ENCODE results near the gene ACOX1. TPM values are rescaled to one million over a fixed set of nuclear protein-coding genes. Genes with fewer than 3 reads are reported as not detected.

Gene ACOX1
- total and polyA plus RNA-seq, 2 donors (not counting 1 experiment from before 2014, with no cell fraction given): 6.6 to 31.2 TPM

- Mint-ChIP-seq H3K27ac (peak overlapping the region; percentile 37), H3K4me1 (peaks cover 7% of the 10 kb centered on the region), H3K4me3 (no peak overlapping the region), H3K9me3 (ENCODE audit: insufficient read depth) (no peaks in the 10 kb centered on the region), H3K27me3 (no peaks in the 10 kb centered on the region)
- no peak overlapping the region for H2AFZ ChIP-seq (ENCODE audit: insufficient read depth, low read depth, low read length, poor library complexity, severe bottlenecking)
- peaks cover 0 to 3% of the 10 kb centered on the region in 2 experiments for H3K36me3 ChIP-seq (replicated peaks in 1 of 2; ENCODE audit: control extremely low read depth in 1 of 2, control insufficient read depth in 1 of 2, extremely low read depth in 1 of 2, insufficient read depth in 2 of 2, low read length in 1 of 2)
- H3K4me2 ChIP-seq (replicated peaks; ENCODE audit: low read depth, low read length, poor library complexity, severe bottlenecking): no peak overlapping the region
- H4K20me1 ChIP-seq (ENCODE audit: control insufficient read depth, insufficient read depth, low read length, poor library complexity, severe bottlenecking): no peaks in the 10 kb centered on the region
- POLR2A ChIA-PET: interaction anchor here (0.7 to 2.3 kb wide), 3 partner anchors 9 to 201 kb away, joined by 6 to 10 read pairs (median 9); partner anchors contain the start of genes ACOX1 and TEN1
- H3K4me1 ChIP-seq (ENCODE audit: control insufficient read depth in 2 of 2, insufficient read depth in 2 of 2, low read length in 2 of 2): peaks cover 0 to 12% of the 10 kb centered on the region in 2 donors
- intact Hi-C loops (cut with micrococcal nuclease): no loop called here
- no peak overlapping the region for H3K27ac ChIP-seq (ENCODE audit: low read length in 2 of 2)
- H3K9ac ChIP-seq (ENCODE audit: low read length): no peak overlapping the region
- no peak for ATAC-seq (ENCODE audit: low read depth)
- H3K9me3 ChIP-seq (ENCODE audit: control extremely low read depth in 1 of 3, control insufficient read depth in 2 of 3, insufficient read depth in 1 of 3, low read length in 2 of 3): no peaks in the 10 kb centered on the region
- TF ChIP-seq CTCF (IDR thresholded peaks at IDR 0.05) (no peak), EZH2 (IDR thresholded peaks at IDR 0.05; ENCODE audit: borderline replicate concordance, insufficient read depth, low read depth, low read length, poor library complexity, severe bottlenecking) (no peak)
- DNase-seq: no peak
- H3K79me2 ChIP-seq (ENCODE audit: control insufficient read depth, insufficient read depth, low read length): no peaks in the 10 kb centered on the region
- H3K4me3 ChIP-seq (ENCODE audit: control extremely low read depth in 1 of 5, extremely low read depth in 1 of 5, insufficient read depth in 1 of 5, low read depth in 2 of 5, low read length in 4 of 5): no peak overlapping the region
- over 99% methylated on average over 9 of the region's 9 CpGs for WGBS (ENCODE audit: insufficient coverage)
- no peaks in the 10 kb centered on the region for H3K27me3 ChIP-seq (replicated peaks in 1 of 4; ENCODE audit: control extremely low read depth in 1 of 4, control insufficient read depth in 3 of 4, insufficient read depth in 4 of 4, low read length in 3 of 4)
- CTCF ChIA-PET: interaction anchor here (1.2 to 2.5 kb wide), 4 partner anchors 9 to 23 kb away, joined by 3 to 8 read pairs (median 5); partner anchors contain the start of gene CDK3
Observed at GRCh38 chr17:75991396-75991795, 12.4 kb upstream of the ACOX1 start.

- 100% methylated on average over 2 of the region's 4 CpGs for WGBS (ENCODE audit: insufficient coverage)
- no peak for TF ChIP-seq CTCF (IDR thresholded peaks at IDR 0.05)
- no peak for TF ChIP-seq EZH2 (IDR thresholded peaks at IDR 0.05; ENCODE audit: borderline replicate concordance, insufficient read depth, low read depth, low read length, poor library complexity, severe bottlenecking)
- Histone ChIP-seq H3K27me3 (replicated peaks in 1 of 4; ENCODE audit: control extremely low read depth in 1 of 4, control insufficient read depth in 3 of 4, insufficient read depth in 4 of 4, low read length in 3 of 4) (no peaks in the 10 kb centered on the region), H3K27ac (ENCODE audit: low read length in 2 of 2) (no peak overlapping the region), H3K79me2 (ENCODE audit: control insufficient read depth, insufficient read depth, low read length) (peaks cover 4% of the 10 kb centered on the region), H3K4me2 (replicated peaks; ENCODE audit: low read depth, low read length, poor library complexity, severe bottlenecking) (no peak overlapping the region), H4K20me1 (ENCODE audit: control insufficient read depth, insufficient read depth, low read length, poor library complexity, severe bottlenecking) (no peaks in the 10 kb centered on the region), H3K9ac (ENCODE audit: low read length) (no peak overlapping the region), H3K4me1 (ENCODE audit: control insufficient read depth in 2 of 2, insufficient read depth in 2 of 2, low read length in 2 of 2) (peaks cover 0 to 8% of the 10 kb centered on the region in 2 donors), H2AFZ (ENCODE audit: insufficient read depth, low read depth, low read length, poor library complexity, severe bottlenecking) (no peak overlapping the region), H3K9me3 (ENCODE audit: control extremely low read depth in 1 of 3, control insufficient read depth in 2 of 3, insufficient read depth in 1 of 3, low read length in 2 of 3) (no peaks in the 10 kb centered on the region), H3K36me3 (replicated peaks in 1 of 2; ENCODE audit: control extremely low read depth in 1 of 2, control insufficient read depth in 1 of 2, extremely low read depth in 1 of 2, insufficient read depth in 2 of 2, low read length in 1 of 2) (no peaks in the 10 kb centered on the region), H3K4me3 (ENCODE audit: control extremely low read depth in 1 of 5, extremely low read depth in 1 of 5, insufficient read depth in 1 of 5, low read depth in 2 of 5, low read length in 4 of 5) (no peak overlapping the region)
- no peaks in the 10 kb centered on the region for H3K9me3 Mint-ChIP-seq (ENCODE audit: insufficient read depth)
- H3K27ac Mint-ChIP-seq: no peak overlapping the region
- POLR2A ChIA-PET: interaction anchor here (0.6 kb wide), 1 partner anchor 512 kb away, joined by 4 read pairs; no protein-coding TSS in a partner anchor
- intact Hi-C loops (cut with micrococcal nuclease): no loop called here
- CTCF ChIA-PET: interaction anchor here (0.8 to 1.5 kb wide), 2 partner anchors 10 to 14 kb away, joined by 3 to 8 read pairs; no protein-coding TSS in a partner anchor
- no peak overlapping the region for H3K4me3 Mint-ChIP-seq
- no peaks in the 10 kb centered on the region for H3K27me3 Mint-ChIP-seq
- ATAC-seq (ENCODE audit: low read depth) (no peak), DNase-seq (no peak)
- H3K4me1 Mint-ChIP-seq: peaks cover 9% of the 10 kb centered on the region
Observed at GRCh38 chr17:75987041-75987440, 8.1 kb upstream of the ACOX1 start.
